H1 (cell line): Measurements from ENCODE around the gene ACOT9. TPM values are rescaled to one million over a fixed set of nuclear protein-coding genes. Genes with fewer than 3 reads are reported as not detected.

Source experiments
- CTCF ChIA-PET: fragments of 300-600 bp; sonication (Branson Sonifier 250); formaldehyde crosslinking; loops from one replicate; lab custom pipeline; 2021; ENCODE audit not compliant: partially characterized antibody; lab: Charles Lee
- POLR2A ChIA-PET: fragments of 300-600 bp; sonication (Branson Sonifier 250); formaldehyde crosslinking; loops from one replicate; lab custom pipeline; 2021; ENCODE audit warnings: inconsistent platforms; ENCODE audit not compliant: partially characterized antibody; lab: Charles Lee
- DNase-seq, 2 experiments: peaks; one replicate each; pipeline versions ENCODE4 v3.0.0 to v3.0.0-alpha.2; 2010 to 2022; ENCODE audit warnings: low spot score in 2 of 2, low read depth in 1 of 2, mixed read lengths in 1 of 2
- FAIRE-seq: peaks from 2 replicates; lab custom pipeline; 2011; peaks lifted over from hg19 to GRCh38; lab: Jason Lieb, UNC
- H2AFZ ChIP-seq: 2 replicates; pipeline ENCODE4 v1.8.1; 2012; ENCODE audit warnings: low read length, inconsistent platforms
- H2AK5ac ChIP-seq: 2 replicates; pipeline ENCODE4 v1.6.1; 2013; ENCODE audit warnings: low read depth, low read length
- H2BK120ac ChIP-seq: replicated peaks from 2 replicates; pipeline ENCODE3; 2013; ENCODE audit warnings: low read depth, low read length, inconsistent platforms
- H2BK12ac ChIP-seq: 2 replicates; pipeline ENCODE4 v1.6.1; 2013; ENCODE audit warnings: low read depth, low read length
- H2BK15ac ChIP-seq: 2 replicates; pipeline ENCODE4 v1.6.1; 2013; ENCODE audit warnings: low read length
- H2BK20ac ChIP-seq: 2 replicates; pipeline ENCODE4 v1.6.1; 2013; ENCODE audit warnings: low read length
- H2BK5ac ChIP-seq: 2 replicates; pipeline ENCODE4 v1.6.1; 2013; ENCODE audit warnings: low read depth, low read length
- H3K14ac ChIP-seq: 2 replicates; pipeline ENCODE4 v1.6.1; 2013; ENCODE audit warnings: inconsistent platforms; ENCODE audit not compliant: insufficient read length
- H3K18ac ChIP-seq: 2 replicates; pipeline ENCODE4 v1.6.1; 2013; ENCODE audit warnings: low read length; ENCODE audit errors: extremely low read depth
- H3K23ac ChIP-seq: 2 replicates; pipeline ENCODE4 v1.6.1; 2013; ENCODE audit warnings: inconsistent platforms; ENCODE audit not compliant: insufficient read length
- H3K23me2 ChIP-seq: 2 replicates; pipeline ENCODE4 v1.6.1; 2013; ENCODE audit warnings: low read depth, low read length
- H3K27ac ChIP-seq: 2 replicates; pipeline ENCODE4 v1.6.1; 2011; ENCODE audit warnings: low read depth, low read length, inconsistent platforms
- H3K27me3 ChIP-seq, 4 experiments: replicated peaks in 1 of 4; 1 replicate in 1 of 4; 2 replicates in 3 of 4; pipeline versions ENCODE4 v1.6.1 to v1.8.1; 2011 to 2013; ENCODE audit warnings: low read length in 3 of 4, mild to moderate bottlenecking in 3 of 4, inconsistent platforms in 2 of 4, mixed read lengths in 2 of 4, moderate library complexity in 1 of 4; ENCODE audit not compliant: control insufficient read depth in 3 of 4, insufficient read depth in 3 of 4; ENCODE audit errors: extremely low read depth in 1 of 4
- H3K36me3 ChIP-seq, 4 experiments: 2 replicates each; pipeline versions ENCODE4 v1.6.1 to v1.8.1; 2011 to 2013; ENCODE audit warnings: mild to moderate bottlenecking in 4 of 4, low read length in 3 of 4, moderate library complexity in 2 of 4, control low read depth in 1 of 4, inconsistent platforms in 1 of 4; ENCODE audit not compliant: insufficient read depth in 4 of 4, control insufficient read depth in 2 of 4
- H3K4ac ChIP-seq: replicated peaks from 2 replicates; pipeline ENCODE3; 2013; ENCODE audit warnings: low read length, low read depth, mixed read lengths, inconsistent platforms; ENCODE audit not compliant: insufficient read length
- H3K4me1 ChIP-seq, 4 experiments: replicated peaks in 1 of 4; 1 replicate in 1 of 4; 2 replicates in 3 of 4; pipeline versions ENCODE4 v1.6.1 to v1.8.1; 2011 to 2013; ENCODE audit warnings: low read length in 3 of 4, inconsistent platforms in 2 of 4, mixed read lengths in 1 of 4; ENCODE audit not compliant: insufficient read depth in 4 of 4, control insufficient read depth in 3 of 4
- H3K4me2 ChIP-seq, 2 experiments: 2 replicates each; pipeline versions ENCODE4 v1.6.1 to v1.8.1; 2011 to 2013; ENCODE audit warnings: low read depth in 2 of 2, low read length in 2 of 2, control low read depth in 1 of 2, inconsistent platforms in 1 of 2, mild to moderate bottlenecking in 1 of 2; ENCODE audit not compliant: insufficient read depth in 1 of 2
- H3K4me3 ChIP-seq, 4 experiments: fragments of 200-600, 300-600 bp in 1 of 4; sonication (generic), shearing (Covaris generic), sonication (Bioruptor Twin) in 1 of 4; 2 replicates each; pipeline versions ENCODE4 v1.5.1 to v1.8.1; 2011 to 2016; ENCODE audit warnings: low read length in 4 of 4, low read depth in 3 of 4, control low read depth in 2 of 4, inconsistent platforms in 2 of 4, mild to moderate bottlenecking in 2 of 4, mixed read lengths in 1 of 4, moderate library complexity in 1 of 4; ENCODE audit not compliant: insufficient read depth in 2 of 4; ENCODE audit errors: extremely low read depth in 1 of 4
- H3K56ac ChIP-seq: replicated peaks from 2 replicates; pipeline ENCODE3; 2013; ENCODE audit warnings: low read depth, mild to moderate bottlenecking, mixed read lengths, low read length, inconsistent platforms; ENCODE audit not compliant: insufficient read length
- H3K79me1 ChIP-seq: 2 replicates; pipeline ENCODE4 v1.6.1; 2013; ENCODE audit warnings: low read depth, low read length, control low read depth
- H3K79me2 ChIP-seq, 2 experiments: 2 replicates each; pipeline versions ENCODE4 v1.6.1 to v1.8.1; 2012 to 2013; ENCODE audit warnings: low read length in 2 of 2, mild to moderate bottlenecking in 2 of 2, inconsistent platforms in 1 of 2; ENCODE audit not compliant: insufficient read depth in 2 of 2, control insufficient read depth in 1 of 2
- H3K9ac ChIP-seq, 4 experiments: replicated peaks in 1 of 4; 1 replicate in 1 of 4; 2 replicates in 3 of 4; pipeline versions ENCODE4 v1.6.1 to v1.8.1; 2011 to 2013; ENCODE audit warnings: low read depth in 3 of 4, low read length in 3 of 4, control low read depth in 2 of 4, mild to moderate bottlenecking in 2 of 4, moderate library complexity in 2 of 4, inconsistent platforms in 1 of 4; ENCODE audit errors: extremely low read depth in 1 of 4
- H3K9me3 ChIP-seq, 2 experiments: 2 replicates each; pipeline versions ENCODE4 v1.6.1 to v1.8.1; 2012 to 2013; ENCODE audit warnings: mild to moderate bottlenecking in 2 of 2, moderate library complexity in 2 of 2, control low read depth in 1 of 2, inconsistent platforms in 1 of 2, low read depth in 1 of 2, low read length in 1 of 2, mixed read lengths in 1 of 2; ENCODE audit not compliant: insufficient read depth in 2 of 2
- H4K20me1 ChIP-seq, 2 experiments: replicated peaks in 1 of 2; 2 replicates each; pipeline versions ENCODE3 to v1.8.1; 2011 to 2013; ENCODE audit warnings: inconsistent platforms in 2 of 2, low read length in 2 of 2, mild to moderate bottlenecking in 1 of 2; ENCODE audit not compliant: insufficient read depth in 2 of 2, control insufficient read depth in 1 of 2
- H4K5ac ChIP-seq: 2 replicates; pipeline ENCODE4 v1.6.1; 2013; ENCODE audit warnings: low read length, low read depth, mixed read lengths, inconsistent platforms; ENCODE audit not compliant: insufficient read length
- H4K8ac ChIP-seq: 2 replicates; pipeline ENCODE4 v1.8.0; 2013; ENCODE audit warnings: mild to moderate bottlenecking, moderate library complexity, low read length, inconsistent platforms; ENCODE audit not compliant: insufficient read depth; ENCODE audit errors: extremely low read depth
- H4K91ac ChIP-seq: replicated peaks from 2 replicates; pipeline ENCODE3; 2013; ENCODE audit warnings: low read length, mixed read lengths, inconsistent platforms; ENCODE audit not compliant: insufficient read length
- ASH2L ChIP-seq: fragments of 200-600, 300-600 bp; sonication (generic); IDR thresholded peaks from one replicate; pipeline ENCODE4 v1.7.1; 2017; ENCODE audit warnings: low read length
- BCL11A ChIP-seq, 2 experiments: IDR thresholded peaks; one replicate each; pipeline ENCODE4 v1.6.1; 2011; ENCODE audit warnings: low read depth in 2 of 2, low read length in 2 of 2, mild to moderate bottlenecking in 2 of 2
- CHD1 ChIP-seq: IDR thresholded peaks from 2 replicates; pipeline ENCODE4 v1.6.1; 2012; ENCODE audit warnings: low read depth, low read length, improper control_type of control experiment
- CREB1 ChIP-seq: IDR thresholded peaks from 2 replicates; pipeline ENCODE4 v1.6.1; 2012; ENCODE audit warnings: inconsistent platforms
- CTBP2 ChIP-seq: IDR thresholded peaks from 2 replicates; pipeline ENCODE4 v1.7.0; 2011; ENCODE audit warnings: borderline replicate concordance, mild to moderate bottlenecking, moderate library complexity, mixed read lengths, low read length; ENCODE audit not compliant: insufficient read depth, insufficient read length
- EP300 ChIP-seq, 2 experiments: IDR thresholded peaks; 1 replicate in 1 of 2; 2 replicates in 1 of 2; pipeline ENCODE4 v1.6.1; 2011 to 2012; ENCODE audit warnings: low read depth in 2 of 2, low read length in 2 of 2, mild to moderate bottlenecking in 2 of 2, borderline replicate concordance in 1 of 2, inconsistent platforms in 1 of 2, moderate library complexity in 1 of 2
- JUND ChIP-seq: IDR thresholded peaks from 2 replicates; pipeline ENCODE4 v1.6.1; 2011; ENCODE audit warnings: mild to moderate bottlenecking, improper control_type of control experiment, low read length
- KDM4A ChIP-seq: IDR thresholded peaks from one replicate; pipeline ENCODE4 v1.7.1; 2012; ENCODE audit warnings: low read depth, mild to moderate bottlenecking, moderate library complexity, low read length, inconsistent platforms; ENCODE audit not compliant: severe bottlenecking
- SIN3A ChIP-seq, 2 experiments: IDR thresholded peaks in 1 of 2; conservative IDR thresholded peaks in 1 of 2; 2 replicates each; pipeline ENCODE4 v1.6.1; 2011 to 2012; ENCODE audit warnings: low read length in 2 of 2, improper control_type of control experiment in 1 of 2, low read depth in 1 of 2, mild to moderate bottlenecking in 1 of 2
- TEAD4 ChIP-seq: IDR thresholded peaks from 2 replicates; pipeline ENCODE4 v1.6.1; 2012; ENCODE audit warnings: low read depth, low read length, inconsistent platforms, mixed read lengths
- WGBS, 2 experiments: shearing (Covaris generic) in 1 of 2; methylation state at CpG; one replicate each; pipeline versions ENCODE4 v1.1.6 to v1.1.7; 2013 to 2015; ENCODE audit warnings: low lambda C conversion rate in 2 of 2, mixed read lengths in 2 of 2, inconsistent platforms in 1 of 2, low coverage in 1 of 2, missing lambda C conversion rate in 1 of 2; ENCODE audit not compliant: insufficient replicate concordance in 2 of 2, insufficient coverage in 1 of 2, insufficient read length in 1 of 2; ENCODE audit errors: extremely low coverage in 1 of 2, missing lambda C conversion rate in 1 of 2; 5-methylcytosine and 5-hydroxymethylcytosine counted together
- polyA plus RNA-seq, 7 experiments: library from polyadenylated mRNA; depleted of rRNA in 3 of 7; stranded (reverse) in 5 of 7; unstranded in 2 of 7; fragments of >200 nt in 5 of 7; fragments of 200-250 nt in 2 of 7; gene quantifications; 1 replicate in 5 of 7; 2 replicates in 1 of 7; 4 replicates in 1 of 7; pipeline versions ENCODE4 v1.2.1 to v1.2.3, GENCODE V29; 2011 to 2013; ENCODE audit warnings: missing spikeins in 2 of 7, mixed read lengths in 2 of 7
- total RNA-seq: library from RNA; stranded (reverse); fragmentation: NEBNext Ultra II Directional; extraction: Animal tissue kit (Norgen Biotek cat#: 25700); gene quantifications from 2 replicates; pipeline ENCODE4 v1.2.1, GENCODE V29; 2021
- TF ChIP-seq, protein P1 (sequence below): IDR thresholded peaks from 2 replicates; pipeline ENCODE4 v1.6.1; 2012; ENCODE audit warnings: inconsistent platforms
- TF ChIP-seq, protein P2 (sequence below): IDR thresholded peaks from 2 replicates; pipeline ENCODE4 v1.6.1; 2011; ENCODE audit warnings: low read depth, mild to moderate bottlenecking, low read length; ENCODE audit not compliant: insufficient read depth

ACOT9 gene
- total and polyA plus RNA-seq, 2 of the 8 experiments (the other 6 are each of a cell fraction or from before 2014, with no cell fraction given), result 20.7 to 39.5 TPM

- peaks cover 0 to 3% (median 0%) of the 10 kb centered on the region in 4 experiments; a peak in 1 of 7 replicates for H3K4me1 ChIP-seq
- H3K27me3 ChIP-seq, result no peaks in the 10 kb centered on the region
- no peak overlapping the region for H3K18ac ChIP-seq
- H3K23ac ChIP-seq, result no peak overlapping the region
- H4K5ac ChIP-seq, result no peak overlapping the region
- no peak overlapping the region for H4K91ac ChIP-seq
- H3K9me3 ChIP-seq, result no peaks in the 10 kb centered on the region
- no peak overlapping the region for H2AK5ac ChIP-seq
- no peak overlapping the region for H3K4me3 ChIP-seq
- no peak overlapping the region for H3K14ac ChIP-seq
- no peak overlapping the region for H3K4me2 ChIP-seq
- no peak overlapping the region for H2BK15ac ChIP-seq
- H3K36me3 ChIP-seq, result peaks cover 0 to 8% (median 0%) of the 10 kb centered on the region in 4 experiments; a peak in 1 of 8 replicates
- no peak overlapping the region for H2BK20ac ChIP-seq
- H2BK5ac ChIP-seq, result no peak overlapping the region
- FAIRE-seq (no peak), DNase-seq (no peak)
- H2BK12ac ChIP-seq, result no peak overlapping the region
- H3K79me1 ChIP-seq, result no peaks in the 10 kb centered on the region
- H3K56ac ChIP-seq, result no peak overlapping the region
- H3K9ac ChIP-seq, result no peak overlapping the region
- H4K20me1 ChIP-seq, result no peaks in the 10 kb centered on the region
- WGBS, 2 experiments, result 92% methylated on average over 6 of the region's 8 CpGs; no CpG with 5 or more reads in 1 of the 2 experiments
- no peak overlapping the region for H2AFZ ChIP-seq
- H3K23me2 ChIP-seq, result no peaks in the 10 kb centered on the region
- H3K27ac ChIP-seq, result no peak overlapping the region
- ChIA-PET POLR2A (no interaction called here), CTCF (interaction anchor here (0.7 kb wide), 1 partner anchor 11 kb away, joined by 3 read pairs; no protein-coding TSS in a partner anchor)
- H3K79me2 ChIP-seq, result no peaks in the 10 kb centered on the region
- no peak overlapping the region for H3K4ac ChIP-seq
- H2BK120ac ChIP-seq, result no peak overlapping the region
- H4K8ac ChIP-seq, result no peak overlapping the region
- TF ChIP-seq, protein P1, sequence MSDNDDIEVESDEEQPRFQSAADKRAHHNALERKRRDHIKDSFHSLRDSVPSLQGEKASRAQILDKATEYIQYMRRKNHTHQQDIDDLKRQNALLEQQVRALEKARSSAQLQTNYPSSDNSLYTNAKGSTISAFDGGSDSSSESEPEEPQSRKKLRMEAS, result no peak
- TF ChIP-seq TEAD4 (no peak), ASH2L (no peak), CTBP2 (no peak), SIN3A (conservative IDR thresholded peaks at IDR 0.05 in 1 of 2, IDR thresholded peaks at IDR 0.05 in 1 of 2; ENCODE audit: low read depth in 1 of 2, low read length in 2 of 2) (no peak), EP300 (IDR thresholded peaks at IDR 0.05; ENCODE audit: borderline replicate concordance in 1 of 2, low read depth in 2 of 2, low read length in 2 of 2) (no peak), CHD1 (no peak), BCL11A (IDR thresholded peaks at IDR 0.05; ENCODE audit: low read depth in 2 of 2, low read length in 2 of 2) (no peak), KDM4A (no peak), JUND (no peak), CREB1 (no peak)
- TF ChIP-seq, protein P2, sequence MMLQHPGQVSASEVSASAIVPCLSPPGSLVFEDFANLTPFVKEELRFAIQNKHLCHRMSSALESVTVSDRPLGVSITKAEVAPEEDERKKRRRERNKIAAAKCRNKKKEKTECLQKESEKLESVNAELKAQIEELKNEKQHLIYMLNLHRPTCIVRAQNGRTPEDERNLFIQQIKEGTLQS, result no peak
Observed at GRCh38 chrX:23789386-23790154, 46.5 kb upstream of the ACOT9 start.
